ENCODE data around the gene MSLN.

DNA sequence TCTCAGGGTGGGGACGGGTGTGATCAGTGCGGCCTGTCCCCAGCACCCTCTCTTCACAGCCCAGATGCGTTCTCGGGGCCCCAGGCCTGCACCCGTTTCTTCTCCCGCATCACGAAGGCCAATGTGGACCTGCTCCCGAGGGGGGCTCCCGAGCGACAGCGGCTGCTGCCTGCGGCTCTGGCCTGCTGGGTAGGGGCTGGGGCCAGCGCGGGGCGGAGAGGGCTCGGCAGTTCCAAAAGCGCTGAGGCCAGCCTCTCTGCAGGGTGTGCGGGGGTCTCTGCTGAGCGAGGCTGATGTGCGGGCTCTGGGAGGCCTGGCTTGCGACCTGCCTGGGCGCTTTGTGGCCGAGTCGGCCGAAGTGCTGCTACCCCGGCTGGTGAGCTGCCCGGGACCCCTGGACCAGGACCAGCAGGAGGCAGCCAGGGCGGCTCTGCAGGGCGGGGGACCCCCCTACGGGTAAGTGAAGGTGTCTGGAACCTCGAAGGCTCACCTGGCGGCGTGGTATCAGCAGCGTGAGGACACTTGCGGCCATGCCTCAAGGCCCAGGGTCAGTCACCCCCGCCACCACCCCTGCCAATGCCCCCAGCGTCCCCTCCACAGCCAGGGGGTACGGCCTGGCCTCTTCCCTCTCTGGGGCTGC lies 4.4 kb downstream of the MSLN start:
- TF ChIP-seq, protein P1, sequence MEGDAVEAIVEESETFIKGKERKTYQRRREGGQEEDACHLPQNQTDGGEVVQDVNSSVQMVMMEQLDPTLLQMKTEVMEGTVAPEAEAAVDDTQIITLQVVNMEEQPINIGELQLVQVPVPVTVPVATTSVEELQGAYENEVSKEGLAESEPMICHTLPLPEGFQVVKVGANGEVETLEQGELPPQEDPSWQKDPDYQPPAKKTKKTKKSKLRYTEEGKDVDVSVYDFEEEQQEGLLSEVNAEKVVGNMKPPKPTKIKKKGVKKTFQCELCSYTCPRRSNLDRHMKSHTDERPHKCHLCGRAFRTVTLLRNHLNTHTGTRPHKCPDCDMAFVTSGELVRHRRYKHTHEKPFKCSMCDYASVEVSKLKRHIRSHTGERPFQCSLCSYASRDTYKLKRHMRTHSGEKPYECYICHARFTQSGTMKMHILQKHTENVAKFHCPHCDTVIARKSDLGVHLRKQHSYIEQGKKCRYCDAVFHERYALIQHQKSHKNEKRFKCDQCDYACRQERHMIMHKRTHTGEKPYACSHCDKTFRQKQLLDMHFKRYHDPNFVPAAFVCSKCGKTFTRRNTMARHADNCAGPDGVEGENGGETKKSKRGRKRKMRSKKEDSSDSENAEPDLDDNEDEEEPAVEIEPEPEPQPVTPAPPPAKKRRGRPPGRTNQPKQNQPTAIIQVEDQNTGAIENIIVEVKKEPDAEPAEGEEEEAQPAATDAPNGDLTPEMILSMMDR (IDR thresholded peaks at IDR 0.05), result no peak
- no peak for TF ChIP-seq POLR2A (IDR thresholded peaks at IDR 0.05)
